HG02571 (cell line): Measurements from ENCODE around the gene HLA-DOA.

ENCODE experiments used
- ATAC-seq: cut with Tn5 transposase; IDR thresholded peaks from one replicate; pipeline ENCODE4 v1.9.1; 2021; ENCODE audit warnings: mild to moderate bottlenecking, moderate library complexity; ENCODE audit not compliant: unreplicated experiment

Gene HLA-DOA

DNA sequence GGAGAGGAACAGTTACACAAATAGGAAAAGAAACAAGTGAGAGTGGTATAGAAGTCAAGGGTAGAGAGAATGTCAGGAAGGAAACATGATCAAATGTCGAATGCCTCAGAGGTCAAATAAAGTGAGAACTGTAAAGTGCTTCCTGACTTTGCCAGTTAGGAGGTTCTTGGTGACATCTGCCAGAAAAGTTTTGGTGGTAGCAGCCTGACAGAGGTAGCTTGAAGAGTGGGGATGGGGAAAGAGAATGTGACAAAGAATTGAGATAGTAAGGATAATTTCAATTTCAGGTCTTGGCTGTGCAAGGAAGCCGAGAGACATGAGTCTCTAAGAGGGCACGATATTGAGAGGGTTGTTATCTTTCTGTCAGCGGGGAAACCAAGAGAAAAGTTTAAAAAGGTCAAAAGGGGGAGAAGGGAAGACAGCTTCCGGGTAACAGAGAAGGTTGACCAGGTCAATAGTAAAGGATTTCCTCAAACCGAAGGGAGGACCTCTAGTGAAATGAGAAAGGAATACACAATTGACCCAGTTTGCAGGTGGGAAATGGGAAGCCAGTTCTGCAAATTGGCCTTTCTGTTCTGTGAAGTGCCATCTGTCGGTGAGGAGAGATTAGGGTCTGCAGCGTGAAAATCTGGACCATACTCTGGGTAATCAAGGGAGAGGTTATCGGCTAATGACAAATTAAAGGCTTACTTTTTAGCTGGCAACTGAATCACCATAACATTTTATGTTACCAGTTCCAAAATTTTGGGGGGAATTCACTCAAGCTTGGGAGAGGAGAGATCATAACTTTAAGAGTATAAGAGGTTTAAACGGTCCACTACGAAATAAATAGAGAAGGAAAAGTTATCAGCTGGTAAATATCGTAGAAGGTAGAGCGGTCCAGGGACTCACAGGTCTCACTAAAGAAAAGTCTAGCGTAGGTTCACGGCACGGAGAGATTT, 42.0 kb downstream of the HLA-DOA start:
- ATAC-seq, result no peak

DNA sequence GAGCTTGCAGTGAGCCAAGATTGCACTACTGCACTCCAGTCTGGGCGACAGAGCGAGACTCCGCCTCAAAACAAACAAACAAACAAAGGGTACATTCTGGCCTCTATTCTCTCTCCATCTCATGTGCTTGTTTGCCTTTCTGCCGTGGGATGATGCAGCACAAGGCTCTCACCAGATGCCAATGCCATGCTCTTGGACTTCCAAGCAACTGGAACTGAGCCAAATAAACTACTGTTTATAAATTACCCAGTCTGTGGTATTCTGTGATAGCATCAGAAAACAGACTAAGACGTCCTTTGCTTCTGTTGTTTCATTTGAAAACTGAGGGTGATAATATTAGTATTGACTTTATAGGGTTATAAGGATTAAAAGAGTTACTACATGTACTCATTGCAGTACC, 44.6 kb downstream of the HLA-DOA start:
- no peak for ATAC-seq

DNA sequence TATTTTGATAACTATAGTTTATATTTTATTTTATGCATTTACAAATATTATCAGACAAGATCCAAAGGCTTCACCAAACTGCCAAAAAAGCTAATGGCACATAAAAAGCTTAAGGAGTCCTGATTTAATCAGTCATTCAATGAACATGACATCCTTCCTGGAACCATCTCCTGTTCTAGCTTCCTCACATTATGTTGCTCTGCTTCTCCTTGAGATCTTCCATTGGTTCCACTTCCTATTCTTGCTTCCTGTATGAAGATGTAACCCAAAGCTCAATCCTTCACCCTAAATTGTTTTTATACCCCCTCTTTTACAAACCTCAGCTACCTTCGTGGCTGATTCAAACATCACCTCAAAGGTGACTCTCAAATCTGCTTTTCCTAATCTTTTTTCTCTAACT, 45.5 kb downstream of the HLA-DOA start:
- ATAC-seq, result no peak

- no peak for ATAC-seq
Measured at GRCh38 chr6:32962213-32962826, 47.1 kb downstream of the HLA-DOA start.

DNA sequence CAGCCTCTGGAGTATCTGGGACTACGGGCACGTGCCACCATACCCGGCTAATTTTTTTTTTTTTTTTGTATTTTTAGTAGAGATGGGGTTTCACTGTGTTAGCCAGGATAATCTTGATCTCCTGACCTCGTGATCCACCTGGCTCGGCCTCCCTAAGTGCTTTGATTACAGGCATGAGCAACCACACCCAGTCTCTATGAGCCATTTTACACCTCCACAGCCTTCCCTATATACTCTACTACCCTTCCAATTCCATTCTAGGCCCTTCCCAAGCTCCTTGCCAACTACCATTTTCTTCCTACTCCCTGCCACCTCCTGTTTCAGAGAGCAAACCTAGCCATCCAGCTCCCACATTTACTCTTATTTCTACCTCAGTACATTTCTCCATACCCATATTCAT, 48.8 kb downstream of the HLA-DOA start:
- ATAC-seq, result no peak

DNA sequence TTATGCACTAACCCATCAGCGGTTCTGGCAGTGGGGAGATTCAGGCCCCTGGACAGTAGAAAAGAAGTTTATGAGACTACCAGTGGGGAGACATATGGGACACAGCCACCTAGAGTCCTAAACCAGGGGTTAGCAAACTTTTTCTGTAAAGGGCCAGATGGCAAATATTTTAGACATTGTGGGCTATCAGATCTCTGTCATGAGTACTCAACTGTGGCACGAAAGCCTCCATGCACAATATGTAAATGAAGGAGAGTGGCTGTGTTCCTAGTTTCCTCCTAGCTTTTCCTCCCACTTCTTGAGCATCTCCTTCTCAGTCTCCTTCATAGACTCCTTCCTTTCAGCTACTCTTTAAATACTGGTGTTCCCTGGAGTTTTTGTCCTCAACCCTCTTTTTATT, 53.2 kb downstream of the HLA-DOA start:
- no peak for ATAC-seq

DNA sequence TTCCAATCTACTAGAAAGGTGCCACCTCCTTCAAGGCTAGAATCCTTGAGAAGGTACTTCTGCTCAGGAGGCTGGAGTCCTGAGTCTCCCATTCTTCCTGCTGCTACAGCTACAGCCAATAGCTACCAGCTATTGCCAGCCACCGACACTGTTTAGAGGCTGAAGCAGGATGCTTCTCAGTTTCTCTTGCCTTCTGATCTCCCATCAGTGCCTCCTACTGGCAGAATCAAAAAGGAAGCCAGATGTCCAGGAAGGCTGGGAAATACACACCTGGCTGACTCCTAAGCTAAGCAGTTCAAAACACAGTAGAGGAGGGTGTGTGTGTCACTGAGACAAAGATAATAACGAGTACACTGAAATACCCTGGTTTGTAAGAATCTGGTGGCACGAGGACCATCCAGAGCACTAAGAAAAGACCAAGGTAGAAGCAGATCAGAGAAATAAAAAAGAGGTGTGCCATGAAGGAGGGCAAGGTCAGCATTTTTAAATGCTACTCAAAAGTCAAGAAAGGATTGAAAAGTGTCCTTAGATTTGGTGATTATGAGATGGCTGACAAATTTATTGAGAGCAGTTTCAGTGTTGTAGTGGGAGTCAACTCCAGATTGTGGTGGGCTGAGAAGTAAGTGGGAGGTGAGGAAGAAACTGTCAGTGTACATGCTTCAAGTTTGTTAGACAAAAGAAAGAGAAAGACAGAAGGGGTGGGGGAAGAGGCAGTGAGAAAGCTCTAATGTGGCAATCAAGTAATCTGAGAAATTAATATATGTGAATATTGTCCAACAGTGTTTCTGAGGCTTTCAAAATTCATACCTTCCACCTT, 54.2 kb downstream of the HLA-DOA start:
- ATAC-seq, result no peak

DNA sequence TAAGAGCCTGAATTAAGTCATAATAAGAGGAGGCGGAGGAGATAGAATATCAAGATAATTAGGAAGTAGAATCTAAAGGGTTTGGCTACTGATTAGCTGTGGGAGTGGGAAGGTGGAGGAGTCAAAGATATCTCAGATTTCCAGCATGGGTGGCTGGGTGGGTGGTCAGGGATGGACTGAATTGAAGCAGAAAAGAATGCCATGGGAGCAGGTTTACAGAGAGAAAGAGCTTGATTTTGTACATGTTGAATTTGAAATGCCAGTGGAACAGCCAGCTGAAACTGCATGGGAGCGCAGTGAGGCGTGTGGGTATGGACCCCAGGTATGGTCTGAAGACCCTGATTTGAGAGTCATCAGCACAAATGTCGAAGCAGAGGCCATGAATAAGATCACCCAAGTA, 55.1 kb downstream of the HLA-DOA start:
- no peak for ATAC-seq
